Anterior cingulate cortex (tissue), 58 donors: Measurements from ENCODE around the gene PPP6R1.

Experiments used
- DNase-seq, 58 donors: peaks; one replicate each; lab custom pipeline; 2025; lab: John Stamatoyannopoulos, UW

Gene PPP6R1

GRCh38 chr19:55258828-55259539 lies at the start of gene PPP6R1:
Gene PPP6R1 (minus strand): TSS chr19:55259017. CDS start chr19:55247103, 11,914 bp downstream.
- peak; percentile 85 to 99 (median 97) for DNase-seq

GRCh38 chr19:55308281-55308680 lies 49.5 kb upstream of the PPP6R1 start:
- no peak for DNase-seq

- no peak for DNase-seq
These were observed 47.9 kb upstream of the PPP6R1 start for GRCh38 chr19:55306712-55307111.

GRCh38 chr19:55305983-55306562 lies 47.3 kb upstream of the PPP6R1 start:
- no peak for DNase-seq

- no peak for DNase-seq
These were observed 46.7 kb upstream of the PPP6R1 start for GRCh38 chr19:55305491-55305890.

GRCh38 chr19:55304980-55305379 lies 46.2 kb upstream of the PPP6R1 start:
- DNase-seq = no peak

- no peak for DNase-seq
These were observed 45.6 kb upstream of the PPP6R1 start for GRCh38 chr19:55304279-55304978.

GRCh38 chr19:55303477-55303876 lies 44.7 kb upstream of the PPP6R1 start:
- DNase-seq = no peak

GRCh38 chr19:55302318-55302703 lies 43.5 kb upstream of the PPP6R1 start:
- no peak for DNase-seq

- peak in 57 of 58 donors; percentile 11 to 90 (median 74) for DNase-seq
These were observed 42.9 kb upstream of the PPP6R1 start for GRCh38 chr19:55301459-55302317.

GRCh38 chr19:55300886-55301458 lies 42.2 kb upstream of the PPP6R1 start:
- DNase-seq = peak in 36 of 58 donors; percentile 4 to 71 (median 32)

GRCh38 chr19:55299991-55300390 lies 41.2 kb upstream of the PPP6R1 start:
- DNase-seq = no peak

GRCh38 chr19:55297267-55297666 lies 38.5 kb upstream of the PPP6R1 start:
- DNase-seq = no peak

GRCh38 chr19:55289117-55289796 lies 30.4 kb upstream of the PPP6R1 start:
- DNase-seq = peak in 4 of 58 donors; percentile 7 to 48 (median 14)

- peak in 55 of 58 donors; percentile 38 to 95 (median 78) for DNase-seq
These were observed 28.7 kb upstream of the PPP6R1 start for GRCh38 chr19:55287361-55288079.

GRCh38 chr19:55285229-55285890 lies 26.5 kb upstream of the PPP6R1 start:
- DNase-seq = peak in 15 of 58 donors; percentile 5 to 52 (median 22)

GRCh38 chr19:55284405-55285058 lies 25.7 kb upstream of the PPP6R1 start:
- DNase-seq = peak in 5 of 58 donors; percentile 29 to 54 (median 43)
